Brain microvascular endothelial cell (primary cell): ENCODE measurements around the gene YPEL4.

Experiments
- DNase-seq: peaks from one replicate; pipeline ENCODE4 v3.0.0-alpha.2; 2020
- H3K27ac ChIP-seq: fragments of 250-450 bp; sonication (Bioruptor Pico); 2 replicates; pipeline ENCODE4 v1.5.1; 2020; ENCODE audit warnings: mild to moderate bottlenecking, moderate library complexity
- H3K27me3 ChIP-seq: fragments of 250-450 bp; sonication (Bioruptor Pico); replicated peaks from 2 replicates; pipeline ENCODE4 v1.5.1; 2020; ENCODE audit warnings: mild to moderate bottlenecking
- H3K36me3 ChIP-seq: fragments of 250-450 bp; sonication (Bioruptor Pico); replicated peaks from 2 replicates; pipeline ENCODE4 v1.5.1; 2020; ENCODE audit warnings: mild to moderate bottlenecking
- H3K4me3 ChIP-seq: 2 replicates; pipeline ENCODE4 v1.5.1; 2011; ENCODE audit warnings: low read depth, mild to moderate bottlenecking, control low read depth, low read length, moderate library complexity
- in situ Hi-C: cut with HindIII; loops from 2 replicates; pipeline ENCODE4 v1.10.0; 2017; ENCODE audit warnings: low sequenced_read_pairs, low pct_ligation_motif_present
- TF ChIP-seq, protein P1 (sequence below): IDR thresholded peaks from 2 replicates; pipeline ENCODE4 v1.5.1; 2011; ENCODE audit warnings: low read depth, mild to moderate bottlenecking, moderate library complexity, low read length, control low read depth, inconsistent platforms; ENCODE audit errors: missing control alignments

YPEL4 gene

DNA sequence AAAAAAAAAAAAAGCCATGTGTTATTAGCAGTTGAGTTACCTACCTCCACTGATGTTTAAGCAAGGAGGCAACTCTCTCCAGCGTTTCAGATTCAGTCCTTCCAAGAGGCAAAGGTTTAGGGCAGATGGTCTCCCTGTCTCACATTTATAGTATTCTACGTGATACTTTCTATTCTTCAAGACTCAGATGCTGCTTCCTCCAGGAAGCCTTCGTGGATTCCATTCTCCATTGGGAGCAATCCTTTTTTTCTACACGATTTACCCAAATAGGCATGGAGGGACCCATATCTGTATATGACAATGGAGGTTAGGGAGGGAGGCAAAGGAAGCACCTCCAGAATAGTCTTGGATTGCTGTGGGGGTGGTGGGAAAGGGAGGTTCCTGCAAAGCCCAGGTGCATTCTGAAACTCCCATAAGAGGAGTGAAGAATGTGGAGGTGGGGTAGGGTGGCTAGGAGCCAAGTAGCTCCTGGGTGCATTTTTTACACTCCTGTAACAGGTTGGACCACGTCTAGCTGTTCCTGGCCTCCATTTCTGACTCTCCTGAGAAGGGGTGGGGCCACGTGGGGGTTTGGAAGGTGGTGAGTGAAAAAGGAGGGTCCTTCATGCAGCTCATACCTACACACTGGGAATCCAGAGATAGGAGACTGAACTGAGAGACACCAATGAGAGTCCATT lies 16.2 kb downstream of the YPEL4 start:
- no peak for DNase-seq
- Histone ChIP-seq H3K27me3 (peaks cover 5% of the 10 kb centered on the region), H3K36me3 (no peaks in the 10 kb centered on the region), H3K27ac (no peak overlapping the region), H3K4me3 (no peak overlapping the region)
- in situ Hi-C loops: no loop called here
- TF ChIP-seq, protein P1, sequence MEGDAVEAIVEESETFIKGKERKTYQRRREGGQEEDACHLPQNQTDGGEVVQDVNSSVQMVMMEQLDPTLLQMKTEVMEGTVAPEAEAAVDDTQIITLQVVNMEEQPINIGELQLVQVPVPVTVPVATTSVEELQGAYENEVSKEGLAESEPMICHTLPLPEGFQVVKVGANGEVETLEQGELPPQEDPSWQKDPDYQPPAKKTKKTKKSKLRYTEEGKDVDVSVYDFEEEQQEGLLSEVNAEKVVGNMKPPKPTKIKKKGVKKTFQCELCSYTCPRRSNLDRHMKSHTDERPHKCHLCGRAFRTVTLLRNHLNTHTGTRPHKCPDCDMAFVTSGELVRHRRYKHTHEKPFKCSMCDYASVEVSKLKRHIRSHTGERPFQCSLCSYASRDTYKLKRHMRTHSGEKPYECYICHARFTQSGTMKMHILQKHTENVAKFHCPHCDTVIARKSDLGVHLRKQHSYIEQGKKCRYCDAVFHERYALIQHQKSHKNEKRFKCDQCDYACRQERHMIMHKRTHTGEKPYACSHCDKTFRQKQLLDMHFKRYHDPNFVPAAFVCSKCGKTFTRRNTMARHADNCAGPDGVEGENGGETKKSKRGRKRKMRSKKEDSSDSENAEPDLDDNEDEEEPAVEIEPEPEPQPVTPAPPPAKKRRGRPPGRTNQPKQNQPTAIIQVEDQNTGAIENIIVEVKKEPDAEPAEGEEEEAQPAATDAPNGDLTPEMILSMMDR: no peak

DNA sequence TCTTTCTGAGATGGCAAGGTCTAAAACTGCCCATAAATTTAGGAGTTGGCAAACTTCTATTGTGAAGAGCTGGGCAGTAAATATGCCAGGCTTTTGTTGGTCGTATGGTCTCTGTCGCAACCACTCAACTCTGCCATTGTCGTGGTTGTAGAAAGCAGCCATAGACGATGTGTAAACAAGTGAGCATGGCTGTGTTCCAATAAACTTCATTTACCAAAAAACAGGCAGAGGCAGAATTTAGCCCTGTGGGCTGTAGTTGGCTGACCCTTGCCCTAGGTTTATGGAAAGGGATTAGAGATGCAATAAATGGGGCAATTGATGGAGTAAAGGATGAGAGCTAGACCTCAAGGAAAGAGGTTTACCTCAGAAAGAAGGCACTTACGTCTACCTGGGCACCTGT lies 17.6 kb downstream of the YPEL4 start:
- TF ChIP-seq, protein P1: no peak
- peaks cover 5% of the 10 kb centered on the region for H3K27me3 ChIP-seq

DNA sequence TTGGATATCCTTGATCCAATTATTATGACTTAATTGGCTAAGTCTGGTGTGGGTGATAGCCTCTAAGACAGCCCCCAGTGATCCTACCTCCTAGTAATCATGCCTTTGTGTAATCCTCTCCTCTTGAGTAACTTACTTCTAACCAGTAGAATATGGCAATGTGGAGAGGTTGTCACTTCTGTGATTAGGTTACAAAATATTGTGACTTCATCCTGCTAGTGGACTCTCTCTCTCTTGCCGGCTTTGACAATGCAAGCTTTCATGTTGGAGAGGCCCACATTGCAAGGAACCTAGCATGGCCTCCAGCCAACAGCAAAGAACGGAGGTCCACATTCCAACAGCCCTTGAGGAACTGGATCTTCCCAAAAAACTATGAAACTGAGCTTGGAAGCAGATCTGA lies 19.5 kb downstream of the YPEL4 start:
- H3K27me3 ChIP-seq: peaks cover 5% of the 10 kb centered on the region

More for the DNA sequence above, 17.6 kb downstream of the YPEL4 start:
- no peak overlapping the region for H3K4me3 ChIP-seq
- H3K27ac ChIP-seq: no peak overlapping the region
- H3K36me3 ChIP-seq: no peaks in the 10 kb centered on the region
- in situ Hi-C loops: no loop called here
- no peak for DNase-seq

DNA sequence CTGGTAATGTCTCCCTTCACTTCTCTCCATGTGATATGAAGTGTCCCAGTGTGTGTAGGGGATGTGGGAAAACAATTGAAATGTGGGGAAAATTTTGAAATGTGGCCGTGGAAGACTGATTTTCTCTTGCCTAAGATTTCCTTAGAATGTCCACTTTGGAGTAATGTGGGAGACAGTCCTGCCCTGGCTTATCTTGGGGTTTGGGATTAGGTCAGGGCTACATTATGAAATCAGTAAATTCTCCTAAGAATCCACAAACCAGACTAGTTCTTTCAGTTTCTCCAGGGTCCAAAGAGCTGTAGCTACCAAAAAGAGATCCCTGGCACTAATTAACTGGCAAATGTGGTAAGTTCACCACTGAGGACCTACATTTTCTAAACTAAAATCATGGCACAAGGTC lies 22.8 kb downstream of the YPEL4 start:
- Histone ChIP-seq H3K27me3 (peaks cover 2% of the 10 kb centered on the region), H3K27ac (no peak overlapping the region), H3K36me3 (no peaks in the 10 kb centered on the region), H3K4me3 (no peak overlapping the region)
- no peak for DNase-seq
- TF ChIP-seq, protein P1: no peak
- in situ Hi-C loops: no loop called here

More for the DNA sequence above, 19.5 kb downstream of the YPEL4 start:
- Histone ChIP-seq H3K36me3 (no peaks in the 10 kb centered on the region), H3K27ac (no peak overlapping the region), H3K4me3 (no peak overlapping the region)
- in situ Hi-C loops: no loop called here
- TF ChIP-seq, protein P1: no peak
- DNase-seq: no peak

DNA sequence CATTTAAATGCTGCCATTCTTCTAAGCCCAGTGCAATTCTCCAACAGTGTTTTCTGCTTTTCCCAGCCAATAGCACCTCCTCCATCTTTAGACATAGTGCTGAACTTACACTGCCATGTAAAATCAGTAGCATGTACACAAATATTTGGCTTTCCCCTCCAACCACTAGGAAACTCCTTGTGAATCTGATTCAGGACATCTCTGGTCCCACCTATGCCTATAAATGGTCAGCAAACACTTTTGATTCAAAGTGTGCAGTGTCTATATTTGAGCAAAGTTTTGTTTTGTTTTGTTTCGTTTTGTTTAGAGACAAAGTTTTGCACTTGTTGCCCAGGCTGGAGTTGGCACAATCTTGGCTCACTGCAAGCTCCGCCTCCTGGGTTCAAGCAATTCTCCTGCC lies 24.8 kb downstream of the YPEL4 start:
- in situ Hi-C loops: no loop called here
- no peak for DNase-seq
- Histone ChIP-seq H3K4me3 (no peak overlapping the region), H3K27me3 (no peaks in the 10 kb centered on the region), H3K27ac (no peak overlapping the region), H3K36me3 (no peaks in the 10 kb centered on the region)
- TF ChIP-seq, protein P1: no peak

DNA sequence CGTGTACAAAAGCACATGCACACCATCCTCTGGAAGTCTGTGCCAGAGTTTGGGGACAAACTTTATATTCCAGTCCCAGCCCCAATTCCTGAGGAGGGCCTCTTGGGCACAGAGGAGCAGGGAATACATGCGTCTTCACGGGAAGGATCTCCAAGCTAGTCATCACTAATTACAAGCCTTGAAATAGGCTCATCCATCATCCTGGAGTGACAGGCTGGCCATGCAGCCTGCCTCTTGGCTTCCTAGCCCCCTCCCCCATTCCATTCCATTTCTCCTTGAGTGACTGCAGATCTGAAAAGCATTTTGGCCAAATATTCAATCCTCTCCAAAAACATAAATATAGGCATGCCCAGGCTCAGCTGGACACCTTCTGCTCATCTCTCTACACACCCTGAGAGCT lies 27.4 kb downstream of the YPEL4 start:
- Histone ChIP-seq H3K27me3 (no peaks in the 10 kb centered on the region), H3K36me3 (no peaks in the 10 kb centered on the region), H3K27ac (no peak overlapping the region), H3K4me3 (no peak overlapping the region)
- in situ Hi-C loops: no loop called here
- TF ChIP-seq, protein P1: no peak
- no peak for DNase-seq
